HG03521 (cell line): ENCODE measurements around the gene MIA2.
"Not testable (repeated sequence)": the region's sequence is repeated elsewhere in the genome, so short reads cannot be mapped to it uniquely, and the experiment has no call there.

Experiments used
- ATAC-seq: cut with Tn5 transposase; IDR thresholded peaks from one replicate; pipeline ENCODE4 v1.9.1; 2021; ENCODE audit warnings: mild to moderate bottlenecking, moderate library complexity; ENCODE audit not compliant: unreplicated experiment

Gene MIA2, protein sequence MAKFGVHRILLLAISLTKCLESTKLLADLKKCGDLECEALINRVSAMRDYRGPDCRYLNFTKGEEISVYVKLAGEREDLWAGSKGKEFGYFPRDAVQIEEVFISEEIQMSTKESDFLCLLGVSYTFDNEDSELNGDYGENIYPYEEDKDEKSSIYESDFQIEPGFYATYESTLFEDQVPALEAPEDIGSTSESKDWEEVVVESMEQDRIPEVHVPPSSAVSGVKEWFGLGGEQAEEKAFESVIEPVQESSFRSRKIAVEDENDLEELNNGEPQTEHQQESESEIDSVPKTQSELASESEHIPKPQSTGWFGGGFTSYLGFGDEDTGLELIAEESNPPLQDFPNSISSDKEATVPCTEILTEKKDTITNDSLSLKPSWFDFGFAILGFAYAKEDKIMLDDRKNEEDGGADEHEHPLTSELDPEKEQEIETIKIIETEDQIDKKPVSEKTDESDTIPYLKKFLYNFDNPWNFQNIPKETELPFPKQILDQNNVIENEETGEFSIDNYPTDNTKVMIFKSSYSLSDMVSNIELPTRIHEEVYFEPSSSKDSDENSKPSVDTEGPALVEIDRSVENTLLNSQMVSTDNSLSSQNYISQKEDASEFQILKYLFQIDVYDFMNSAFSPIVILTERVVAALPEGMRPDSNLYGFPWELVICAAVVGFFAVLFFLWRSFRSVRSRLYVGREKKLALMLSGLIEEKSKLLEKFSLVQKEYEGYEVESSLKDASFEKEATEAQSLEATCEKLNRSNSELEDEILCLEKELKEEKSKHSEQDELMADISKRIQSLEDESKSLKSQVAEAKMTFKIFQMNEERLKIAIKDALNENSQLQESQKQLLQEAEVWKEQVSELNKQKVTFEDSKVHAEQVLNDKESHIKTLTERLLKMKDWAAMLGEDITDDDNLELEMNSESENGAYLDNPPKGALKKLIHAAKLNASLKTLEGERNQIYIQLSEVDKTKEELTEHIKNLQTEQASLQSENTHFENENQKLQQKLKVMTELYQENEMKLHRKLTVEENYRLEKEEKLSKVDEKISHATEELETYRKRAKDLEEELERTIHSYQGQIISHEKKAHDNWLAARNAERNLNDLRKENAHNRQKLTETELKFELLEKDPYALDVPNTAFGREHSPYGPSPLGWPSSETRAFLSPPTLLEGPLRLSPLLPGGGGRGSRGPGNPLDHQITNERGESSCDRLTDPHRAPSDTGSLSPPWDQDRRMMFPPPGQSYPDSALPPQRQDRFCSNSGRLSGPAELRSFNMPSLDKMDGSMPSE (N-terminal part only)

DNA sequence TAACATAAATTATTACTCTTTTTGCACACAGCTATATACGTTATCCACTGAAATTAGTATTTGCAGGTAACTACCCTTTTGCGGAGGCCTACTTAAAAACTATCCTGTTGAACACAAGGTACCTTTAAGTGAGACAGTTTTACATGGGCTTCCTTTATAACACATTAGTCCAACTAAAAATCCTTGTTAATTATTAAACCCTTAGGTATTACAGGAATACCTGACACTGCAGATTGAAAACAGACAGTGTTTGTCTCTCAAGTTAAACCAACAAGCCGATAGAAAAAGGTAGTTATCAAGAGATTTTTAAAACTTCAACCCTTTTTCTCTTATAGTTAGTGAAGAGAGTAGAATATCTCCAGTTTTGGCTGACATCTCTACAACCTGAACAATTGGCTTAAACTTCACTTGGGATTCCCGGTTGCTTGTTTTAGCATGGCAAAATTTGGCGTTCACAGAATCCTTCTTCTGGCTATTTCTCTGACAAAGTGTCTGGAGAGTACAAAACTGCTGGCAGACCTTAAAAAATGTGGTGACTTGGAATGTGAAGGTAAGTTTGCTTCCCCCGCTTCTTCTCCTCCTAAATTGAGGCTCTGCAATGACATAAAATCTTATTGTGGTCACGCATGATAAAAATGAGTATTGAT lies at the start of gene MIA2:
Gene MIA2, plus strand, starts transcription at position 236 of the 647 bp plus-strand sequence. Its CDS starts 200 bp downstream, at position 436.
- ATAC-seq: no peak

DNA sequence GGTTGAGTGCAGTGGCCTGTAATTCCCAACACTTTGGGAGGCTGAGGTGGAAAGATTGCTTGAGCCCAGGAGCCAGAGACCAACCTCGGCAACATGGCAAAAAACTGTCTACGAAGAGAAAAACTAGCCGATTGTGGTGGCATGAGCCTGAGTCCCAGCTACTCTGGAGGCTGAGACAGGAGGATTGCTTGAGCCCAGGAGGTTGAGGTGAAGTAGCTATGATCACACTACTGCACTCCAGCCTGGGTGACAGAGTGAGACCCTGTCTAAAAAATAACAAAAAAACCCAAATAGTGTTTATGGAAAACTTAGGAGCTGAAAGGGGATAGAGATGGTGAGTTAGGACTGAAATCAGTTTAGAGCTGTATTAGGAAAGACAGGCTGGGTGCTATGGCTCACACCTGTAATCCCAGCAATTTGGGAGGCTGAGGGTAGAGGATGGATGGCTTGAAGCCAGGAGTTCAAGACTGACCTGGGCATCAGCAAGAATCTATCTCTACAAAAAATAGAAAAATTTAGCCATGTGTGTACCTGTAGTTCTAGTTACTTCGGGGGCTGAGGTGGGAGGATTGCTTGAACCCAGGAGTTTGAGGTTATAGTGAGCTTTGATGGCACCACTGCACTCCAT lies 49.0 kb upstream of the MIA2 start:
- ATAC-seq: no peak

DNA sequence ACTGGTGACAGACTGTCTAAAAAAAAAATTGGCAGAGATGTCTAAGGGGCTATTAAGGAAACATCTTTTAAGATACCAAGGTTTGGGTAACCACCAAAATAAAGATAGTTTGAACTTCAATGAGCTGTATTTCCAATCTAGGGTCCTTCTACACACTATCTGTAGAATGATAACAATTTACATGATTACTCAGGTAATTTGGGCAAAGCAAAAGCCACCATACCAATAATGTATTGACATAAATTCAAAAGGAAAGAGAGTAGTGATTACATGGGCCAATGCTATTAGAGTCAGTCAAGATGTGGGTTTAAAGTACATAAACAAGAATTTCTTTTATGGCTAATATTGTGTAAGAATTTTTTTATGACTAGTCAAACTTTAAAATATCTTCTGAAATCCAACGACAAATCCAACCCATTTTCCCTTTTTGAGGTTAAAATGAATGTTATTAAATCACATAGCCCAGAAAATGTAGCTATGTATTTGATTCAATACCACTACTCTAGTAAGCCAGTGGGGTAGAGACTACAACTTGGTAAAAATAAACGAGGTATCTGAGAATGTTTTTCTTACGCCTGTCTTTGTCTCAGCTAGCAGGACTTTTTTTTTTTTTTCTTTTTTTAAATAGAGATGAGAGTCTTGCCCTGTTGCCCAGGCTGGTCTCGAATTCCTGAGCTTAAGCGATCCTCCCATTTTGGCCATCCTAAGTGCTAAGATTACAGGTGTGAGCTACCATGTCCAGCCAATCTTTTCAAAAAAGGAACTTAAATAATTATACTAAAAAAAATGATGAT lies 48.3 kb upstream of the MIA2 start:
- no peak for ATAC-seq

DNA sequence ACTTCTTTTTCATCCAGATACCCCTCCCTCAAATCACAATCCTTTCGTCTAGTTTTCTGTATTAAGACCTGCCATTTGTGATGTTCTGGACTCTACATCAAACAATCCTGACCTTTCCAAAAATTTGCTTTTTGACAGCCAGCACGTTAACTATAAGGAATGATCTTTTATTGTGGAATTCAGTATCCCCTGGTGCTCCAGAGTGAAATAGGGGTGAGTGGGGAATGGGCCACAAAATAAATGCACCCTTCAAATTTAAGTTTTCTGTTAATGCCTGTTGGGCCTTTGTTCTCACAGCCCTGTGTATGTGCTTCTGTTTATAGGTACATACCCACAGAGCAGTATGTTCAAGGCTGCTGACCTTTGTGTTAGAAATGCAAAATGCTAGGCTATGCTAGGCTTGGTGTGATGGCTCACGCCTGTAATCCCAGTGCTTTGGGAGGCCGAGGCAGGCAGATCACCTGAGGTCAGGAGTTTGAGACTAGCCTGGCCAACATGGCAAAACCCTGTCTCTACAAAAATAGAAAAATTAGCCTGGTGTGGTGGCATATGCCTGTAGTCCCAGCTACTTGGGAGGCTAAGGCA lies 46.7 kb upstream of the MIA2 start:
- ATAC-seq: no peak

DNA sequence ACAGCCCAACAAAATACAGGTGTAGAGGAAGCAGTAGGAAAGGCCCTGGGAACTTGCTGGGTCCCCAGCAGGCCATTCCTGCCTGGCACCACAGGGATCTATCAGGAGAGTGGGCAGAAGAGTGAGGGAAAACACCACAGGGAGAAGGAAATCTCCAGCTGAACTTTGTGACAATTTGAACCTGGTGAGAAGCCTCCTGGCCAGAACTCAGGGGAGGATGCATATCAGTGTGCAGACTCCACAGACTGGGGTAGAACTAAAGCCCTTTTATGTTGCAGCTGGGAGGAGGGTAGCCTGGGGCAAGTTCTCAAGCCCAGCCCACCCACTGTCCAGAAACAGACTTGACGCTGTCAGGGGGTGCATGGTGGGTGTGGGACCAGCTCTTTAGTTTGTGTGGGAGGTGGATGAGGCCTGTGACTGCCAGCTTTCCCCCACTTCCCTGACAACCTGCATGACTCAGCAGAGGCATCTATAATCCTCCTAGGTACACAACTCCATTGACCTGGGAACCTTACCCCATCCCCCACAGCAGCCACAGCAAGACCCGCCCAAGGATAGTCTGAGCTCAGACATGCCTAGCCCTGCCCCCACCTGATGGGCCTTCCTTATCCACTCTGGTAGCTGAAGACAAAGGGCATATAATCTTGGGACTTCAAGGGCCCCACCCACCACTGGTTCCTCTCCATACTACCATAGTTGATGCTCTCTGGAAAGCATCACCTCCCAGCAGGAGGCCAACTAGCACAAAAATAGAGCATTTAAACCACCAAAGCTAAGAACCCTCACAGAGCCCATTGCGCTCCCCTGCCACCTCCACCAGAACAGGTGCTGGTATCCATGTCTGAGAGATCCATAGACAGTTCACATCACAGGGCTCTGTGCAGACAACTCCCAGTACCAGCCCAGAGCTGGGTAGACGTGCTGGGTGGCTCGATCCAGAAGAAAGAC lies 29.8 kb upstream of the MIA2 start:
- ATAC-seq: no peak

DNA sequence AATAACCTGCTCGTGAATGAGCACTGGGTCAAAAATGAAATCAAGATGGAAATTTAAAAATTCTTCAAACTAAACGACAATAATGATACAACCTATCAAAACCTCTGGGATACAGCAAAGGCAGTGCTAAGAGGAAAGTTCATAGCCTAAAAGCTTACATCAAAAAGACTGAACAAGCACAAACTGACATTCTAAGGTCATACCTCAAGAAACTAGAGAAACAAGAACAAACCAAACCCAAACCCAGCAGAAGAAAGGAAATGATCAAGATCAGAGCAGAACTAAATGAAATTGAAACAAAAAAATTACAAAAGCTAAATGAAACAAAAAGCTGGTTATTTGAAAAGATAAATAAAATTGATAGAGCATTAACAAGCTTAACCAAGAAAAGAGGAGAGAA lies 26.3 kb upstream of the MIA2 start:
- ATAC-seq: not testable (repeated sequence)

DNA sequence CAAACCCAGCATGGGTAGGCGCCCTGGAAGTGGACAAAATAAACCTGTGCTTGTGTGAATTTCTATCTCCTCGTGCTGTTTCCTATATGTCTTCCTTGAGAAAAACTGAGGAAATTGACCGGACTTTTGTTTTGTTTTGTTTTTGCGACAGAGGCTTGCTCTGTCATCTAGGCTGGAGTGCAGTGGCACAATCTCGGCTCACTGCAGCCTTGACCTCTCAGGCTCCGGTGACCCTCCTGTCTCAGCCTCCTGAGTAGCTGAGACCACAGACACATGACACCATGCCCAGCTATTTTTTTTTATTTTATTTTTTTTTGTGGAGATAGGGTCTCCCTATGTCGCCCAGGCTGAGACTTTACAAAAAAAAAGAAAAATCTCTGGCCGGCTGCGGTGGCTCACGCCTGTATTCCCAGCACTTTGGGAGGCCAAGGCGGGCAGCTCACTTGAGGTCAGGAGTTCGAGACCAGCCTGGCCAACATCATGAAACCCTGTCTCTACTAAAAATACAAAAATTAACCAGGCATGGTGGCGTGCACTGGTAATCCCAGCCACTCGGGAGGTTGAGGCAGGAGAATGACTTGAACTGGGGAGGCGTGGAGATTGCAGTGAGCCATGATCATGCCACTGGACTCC lies 22.5 kb upstream of the MIA2 start:
- no peak for ATAC-seq

DNA sequence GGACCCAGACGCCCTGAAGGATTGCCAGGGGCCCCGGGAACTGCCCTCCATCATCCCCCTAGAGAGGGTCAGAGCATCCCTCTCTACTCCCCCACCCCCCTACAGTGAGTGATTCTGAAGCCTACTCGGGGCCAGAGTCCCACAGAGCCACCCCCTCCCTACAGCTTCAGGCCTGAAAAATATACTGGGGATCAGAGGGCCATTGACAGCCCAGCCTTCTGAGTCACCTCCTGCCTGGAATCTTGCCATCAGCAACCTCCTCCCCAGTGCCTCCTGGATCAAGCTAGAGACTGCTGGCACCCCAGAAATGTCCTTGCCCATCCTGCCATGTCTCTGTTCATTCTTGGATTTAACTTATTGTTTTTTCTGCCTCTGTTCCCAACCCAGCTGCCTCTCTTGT lies 21.7 kb upstream of the MIA2 start:
- no peak for ATAC-seq

DNA sequence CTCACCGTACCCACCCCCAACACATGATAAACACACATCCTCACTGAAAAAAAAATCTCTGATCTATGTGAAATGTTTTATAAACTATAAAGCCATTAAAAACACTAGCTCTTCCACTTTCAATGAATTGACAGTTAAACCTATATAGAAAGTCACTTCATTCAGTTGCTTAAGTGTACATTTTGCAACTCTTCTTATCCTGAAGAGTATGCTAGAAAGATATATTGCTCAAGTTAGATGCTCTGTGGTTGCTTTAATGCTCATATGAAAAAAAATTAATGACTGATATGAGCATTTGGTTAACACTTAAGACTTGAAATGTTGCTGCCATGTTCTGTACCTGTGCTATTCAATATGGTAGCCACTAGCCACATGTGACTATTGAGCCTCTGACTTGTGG lies 21.0 kb upstream of the MIA2 start:
- no peak for ATAC-seq

DNA sequence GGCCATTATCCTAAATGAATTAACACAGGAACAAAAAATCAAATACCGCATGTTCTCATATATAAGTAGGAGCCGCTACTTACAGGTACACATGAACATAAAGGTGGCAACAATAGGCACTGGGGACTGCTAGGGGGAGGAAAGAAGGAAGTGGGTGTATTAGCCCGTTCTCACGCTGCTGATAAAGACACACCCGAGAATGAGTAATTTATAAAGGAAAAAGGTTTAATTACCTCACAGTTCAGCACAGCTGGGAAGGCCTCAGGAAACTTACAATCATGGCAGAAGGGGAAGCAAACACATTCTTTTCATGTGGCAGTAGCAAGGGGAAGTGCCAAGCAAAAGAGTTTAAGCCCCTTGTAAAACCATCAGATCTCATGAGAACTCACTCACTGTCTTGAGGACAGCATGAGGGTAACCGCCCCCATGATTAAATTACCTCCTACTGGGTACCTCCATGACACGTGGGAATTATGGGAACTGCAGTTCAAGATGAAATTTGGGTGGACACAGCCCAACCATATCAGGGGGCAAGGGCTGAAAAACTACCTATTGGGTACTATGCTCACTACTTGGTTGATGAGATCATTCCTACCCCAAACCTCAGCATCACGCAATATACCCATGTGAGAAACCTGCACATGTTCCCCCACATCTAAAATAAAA lies 16.4 kb upstream of the MIA2 start:
- no peak for ATAC-seq

DNA sequence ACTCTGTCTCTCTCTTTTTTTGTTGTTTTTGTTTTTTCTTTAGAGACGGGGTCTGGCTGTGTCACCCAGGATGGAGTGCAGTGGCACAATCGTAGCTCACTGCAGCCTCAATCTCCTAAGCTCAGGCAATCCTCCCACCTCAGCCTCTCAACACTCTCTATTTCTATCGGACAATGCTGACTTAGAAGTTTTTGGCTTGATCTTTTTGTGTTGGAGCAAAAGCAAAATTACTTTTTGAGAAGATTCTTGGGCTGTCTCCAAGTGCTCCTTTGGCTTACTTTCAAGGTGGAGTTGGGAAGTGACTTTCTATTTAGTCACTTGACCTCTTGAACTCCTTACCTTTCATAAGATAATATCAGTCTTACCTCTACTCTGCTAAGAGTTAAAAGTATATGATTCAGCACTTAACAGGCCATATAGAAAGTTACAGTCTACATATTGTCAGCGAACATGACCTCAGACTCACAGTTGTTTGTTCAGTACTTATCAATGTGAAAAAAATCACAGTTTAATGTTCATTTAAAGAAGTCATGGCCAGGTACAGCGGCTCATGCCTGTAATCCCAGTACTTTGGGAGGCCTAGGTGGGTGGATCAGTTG lies 15.4 kb upstream of the MIA2 start:
- no peak for ATAC-seq

DNA sequence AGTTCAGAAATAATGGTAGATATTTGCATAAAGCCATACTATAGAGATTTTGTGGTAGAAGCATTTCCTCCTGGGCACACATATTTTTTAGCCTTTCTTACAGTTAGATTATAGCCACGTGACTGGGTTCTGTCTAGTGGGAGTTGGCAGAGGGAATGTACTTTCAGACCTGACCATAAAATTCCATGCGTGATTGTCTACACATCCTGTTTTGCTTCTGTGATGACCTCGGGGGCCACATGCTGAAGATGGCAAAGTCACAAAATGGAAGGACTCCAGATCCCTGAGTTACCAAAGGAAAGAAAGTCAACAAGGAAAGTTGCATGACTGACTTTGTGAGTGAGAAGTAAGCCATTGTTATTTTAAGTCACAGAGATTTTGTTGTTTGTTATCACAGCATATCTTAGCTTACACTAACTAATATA lies 14.6 kb upstream of the MIA2 start:
- no peak for ATAC-seq

DNA sequence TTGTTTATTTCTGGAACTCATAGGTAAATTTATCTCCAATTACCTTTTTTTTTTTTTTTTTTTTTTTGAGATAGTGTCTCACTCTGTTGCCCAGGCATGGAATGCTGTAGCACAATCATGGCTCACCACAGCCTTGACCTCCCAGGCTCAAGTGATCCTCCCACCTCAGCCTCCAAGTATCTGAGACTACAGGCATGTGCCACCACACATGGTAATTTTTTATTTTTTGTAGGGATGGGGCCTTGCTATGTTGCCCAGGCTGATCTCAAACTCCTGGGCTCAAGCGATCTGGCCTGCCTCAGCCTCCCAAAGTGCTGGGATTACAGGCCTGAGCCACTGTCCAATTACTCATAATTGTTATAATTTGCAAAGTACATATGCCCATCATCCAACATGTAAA lies 13.2 kb upstream of the MIA2 start:
- not testable (repeated sequence) for ATAC-seq

DNA sequence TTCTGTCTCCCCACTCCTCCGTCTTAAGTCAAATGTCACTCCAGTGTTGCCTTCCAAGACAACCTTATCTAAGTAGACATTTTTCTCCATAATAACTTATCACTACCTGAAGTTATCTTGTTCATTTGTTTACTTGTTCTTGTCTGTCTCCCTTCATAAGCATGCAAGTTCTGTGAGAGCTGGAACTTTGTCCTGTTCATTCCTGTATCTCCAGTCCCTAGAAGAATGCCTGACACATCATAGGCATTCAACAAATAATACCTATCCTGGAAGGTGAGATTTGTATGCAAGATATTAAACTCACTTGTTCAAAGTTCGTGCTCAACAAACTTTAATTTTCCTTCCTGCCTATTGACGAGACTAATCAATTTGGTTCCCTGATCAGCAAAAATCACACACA lies 5.7 kb upstream of the MIA2 start:
- ATAC-seq: no peak

DNA sequence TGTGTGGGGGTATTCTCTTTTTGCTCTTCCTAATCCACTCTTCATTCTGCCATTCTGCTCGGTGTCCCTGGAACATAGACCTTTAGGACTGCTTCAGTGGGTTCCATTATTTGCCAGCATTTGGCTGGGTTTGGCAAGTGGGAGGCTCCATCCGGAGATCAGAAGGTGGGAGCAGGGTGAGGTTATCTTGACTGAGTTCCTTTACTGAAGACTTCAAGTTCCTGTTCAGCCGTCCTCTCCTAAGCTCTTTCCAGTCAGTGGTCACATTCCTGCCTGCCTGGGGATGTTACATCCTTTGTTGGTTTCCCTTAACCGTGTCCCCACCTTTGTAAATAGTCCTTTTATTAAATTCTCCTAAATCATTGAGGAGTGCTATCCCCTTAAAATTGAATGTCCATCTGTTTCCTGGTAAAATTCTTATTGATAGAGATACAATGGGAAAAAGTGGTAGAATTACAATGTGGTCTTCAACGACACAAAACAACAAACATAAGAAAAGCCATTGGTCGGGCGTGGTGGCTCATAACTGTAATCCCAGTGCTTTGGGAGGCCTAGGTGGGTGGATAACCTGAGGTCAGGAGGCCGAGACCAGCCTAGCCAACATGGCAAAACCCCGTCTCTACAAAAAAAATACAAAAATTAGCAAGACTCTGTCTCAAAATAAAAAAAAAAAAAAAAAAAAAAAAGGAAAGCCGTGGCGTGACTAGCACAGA lies 5.0 kb upstream of the MIA2 start:
- no peak for ATAC-seq

DNA sequence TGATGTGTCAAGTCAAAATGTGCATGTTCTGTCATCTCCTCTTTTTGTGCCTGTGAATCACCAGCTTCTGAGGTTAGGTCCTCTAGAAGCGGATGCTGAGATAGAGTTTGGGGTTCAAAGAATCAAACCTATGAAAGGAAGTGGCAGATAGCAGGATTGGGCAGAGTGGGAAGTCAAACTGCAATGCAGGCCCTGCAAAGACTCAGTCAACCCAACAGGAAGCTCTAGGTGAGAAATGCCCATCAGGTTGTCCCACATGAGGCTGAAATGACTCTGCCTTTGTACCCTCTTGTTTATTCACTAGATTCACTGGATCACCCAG lies 4.5 kb upstream of the MIA2 start:
- no peak for ATAC-seq
